ENCODE data around the gene USP43.

USP43 gene

DNA sequence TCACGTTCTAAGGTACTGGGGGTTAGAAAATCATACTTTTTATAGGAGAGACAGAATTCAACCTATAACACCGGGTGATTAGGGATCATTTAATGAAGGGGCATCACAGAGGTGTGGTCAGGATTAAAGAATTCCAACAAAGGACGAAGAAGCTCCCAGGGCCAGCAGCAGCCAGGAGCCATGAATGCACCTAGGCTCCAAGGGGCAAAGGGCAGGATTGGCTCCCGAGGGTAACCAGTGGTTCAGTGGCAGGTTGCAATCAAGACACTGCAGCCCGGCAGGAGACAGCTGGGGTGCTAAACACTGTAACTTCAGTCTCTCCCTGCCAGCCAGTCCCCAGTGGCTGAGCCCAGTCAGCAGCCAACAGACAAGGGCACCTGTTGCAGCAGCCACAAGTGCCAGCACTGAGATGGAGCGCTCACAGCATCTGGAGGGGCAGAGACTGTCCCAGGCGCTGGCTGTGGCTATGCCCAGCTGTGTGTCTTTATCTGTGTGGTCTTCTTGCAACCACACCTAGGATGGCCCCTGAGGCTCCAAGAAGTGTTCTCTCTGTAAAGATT lies 122.2 kb downstream of the USP43 start:
- in situ Hi-C loops (cut with MboI; ENCODE audit: low sequenced_read_pairs, unreplicated experiment), result no loop called here
- DNase-seq (ENCODE audit: low spot score), result no peak
- TF ChIP-seq, protein P1, sequence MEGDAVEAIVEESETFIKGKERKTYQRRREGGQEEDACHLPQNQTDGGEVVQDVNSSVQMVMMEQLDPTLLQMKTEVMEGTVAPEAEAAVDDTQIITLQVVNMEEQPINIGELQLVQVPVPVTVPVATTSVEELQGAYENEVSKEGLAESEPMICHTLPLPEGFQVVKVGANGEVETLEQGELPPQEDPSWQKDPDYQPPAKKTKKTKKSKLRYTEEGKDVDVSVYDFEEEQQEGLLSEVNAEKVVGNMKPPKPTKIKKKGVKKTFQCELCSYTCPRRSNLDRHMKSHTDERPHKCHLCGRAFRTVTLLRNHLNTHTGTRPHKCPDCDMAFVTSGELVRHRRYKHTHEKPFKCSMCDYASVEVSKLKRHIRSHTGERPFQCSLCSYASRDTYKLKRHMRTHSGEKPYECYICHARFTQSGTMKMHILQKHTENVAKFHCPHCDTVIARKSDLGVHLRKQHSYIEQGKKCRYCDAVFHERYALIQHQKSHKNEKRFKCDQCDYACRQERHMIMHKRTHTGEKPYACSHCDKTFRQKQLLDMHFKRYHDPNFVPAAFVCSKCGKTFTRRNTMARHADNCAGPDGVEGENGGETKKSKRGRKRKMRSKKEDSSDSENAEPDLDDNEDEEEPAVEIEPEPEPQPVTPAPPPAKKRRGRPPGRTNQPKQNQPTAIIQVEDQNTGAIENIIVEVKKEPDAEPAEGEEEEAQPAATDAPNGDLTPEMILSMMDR (IDR thresholded peaks at IDR 0.05; ENCODE audit: borderline replicate concordance, control extremely low read depth, extremely low read depth, insufficient read depth, missing control alignments), result no peak

DNA sequence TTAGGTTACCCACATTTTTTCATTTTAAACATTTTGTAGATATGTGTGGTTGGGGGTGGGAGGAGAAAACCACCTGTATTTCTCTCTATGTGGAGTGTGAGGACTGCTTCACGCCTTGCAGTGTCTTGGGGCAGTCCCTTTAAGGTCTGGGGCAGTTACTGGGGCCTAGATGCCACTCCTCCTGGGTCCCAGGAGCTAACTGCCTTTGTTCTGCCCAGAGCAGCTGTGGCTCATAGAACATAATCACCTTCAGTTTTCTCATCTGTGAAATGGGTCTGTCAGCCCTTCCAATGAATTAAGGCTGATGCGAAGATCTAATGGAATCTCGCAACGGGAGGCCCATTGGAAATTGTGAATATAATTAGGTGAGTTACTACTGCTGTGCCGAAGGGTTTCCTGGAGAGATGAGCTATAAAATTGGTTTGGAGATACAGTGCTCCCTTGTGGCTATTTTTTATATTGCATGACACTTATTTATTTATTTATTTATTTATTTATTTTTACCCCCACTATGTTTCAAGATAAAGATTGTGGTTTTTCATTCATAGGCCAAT lies 123.1 kb downstream of the USP43 start:
- DNase-seq (ENCODE audit: low spot score), result peak; percentile 55
- TF ChIP-seq, protein P1 (IDR thresholded peaks at IDR 0.05; ENCODE audit: borderline replicate concordance, control extremely low read depth, extremely low read depth, insufficient read depth, missing control alignments), result no peak

DNA sequence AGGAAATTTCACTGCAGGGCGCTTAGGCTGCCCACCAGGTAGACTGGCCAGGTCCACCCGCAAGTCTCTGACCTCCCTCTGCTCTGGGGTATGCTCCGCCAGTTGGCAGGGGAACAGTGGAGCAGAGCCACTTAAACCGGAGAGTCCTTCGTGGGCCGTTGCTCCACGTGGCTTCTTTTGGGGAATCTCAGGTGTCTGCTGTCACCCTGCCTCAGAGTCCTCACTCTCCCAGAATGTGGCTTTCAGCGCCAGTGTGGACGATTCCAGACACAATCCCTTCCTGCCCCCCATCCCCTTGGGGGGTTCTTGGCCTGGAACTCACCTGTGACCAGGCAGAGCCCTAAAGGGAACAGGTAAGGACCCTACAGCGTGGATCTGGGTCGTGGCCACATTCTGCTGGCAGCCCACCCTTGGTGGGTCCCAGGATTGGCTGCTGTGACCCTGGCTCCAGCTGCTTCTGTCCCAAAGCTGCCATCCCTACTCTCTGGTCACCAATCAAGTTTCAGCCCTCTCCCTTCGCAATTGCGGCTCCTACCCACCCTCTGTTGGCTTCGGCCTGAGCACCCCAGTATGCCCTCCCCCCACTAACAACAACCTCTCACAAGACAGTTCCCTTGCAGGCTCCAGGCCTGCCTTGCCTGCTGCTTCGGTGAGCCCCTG lies 123.8 kb downstream of the USP43 start:
- in situ Hi-C loops (cut with MboI; ENCODE audit: low sequenced_read_pairs, unreplicated experiment), result no loop called here

More for the DNA sequence above, 123.1 kb downstream of the USP43 start:
- in situ Hi-C loops (cut with MboI; ENCODE audit: low sequenced_read_pairs, unreplicated experiment), result no loop called here

GRCh38 chr17:9771465-9771864 lies 126.1 kb downstream of the USP43 start:
- TF ChIP-seq, protein P1 (IDR thresholded peaks at IDR 0.05; ENCODE audit: borderline replicate concordance, control extremely low read depth, extremely low read depth, insufficient read depth, missing control alignments), result no peak
- no peak for DNase-seq (ENCODE audit: low spot score)
- in situ Hi-C loops (cut with MboI; ENCODE audit: low sequenced_read_pairs, unreplicated experiment), result no loop called here

More for the DNA sequence above, 123.8 kb downstream of the USP43 start:
- TF ChIP-seq, protein P1 (IDR thresholded peaks at IDR 0.05; ENCODE audit: borderline replicate concordance, control extremely low read depth, extremely low read depth, insufficient read depth, missing control alignments), result no peak
- DNase-seq (ENCODE audit: low spot score), result no peak

DNA sequence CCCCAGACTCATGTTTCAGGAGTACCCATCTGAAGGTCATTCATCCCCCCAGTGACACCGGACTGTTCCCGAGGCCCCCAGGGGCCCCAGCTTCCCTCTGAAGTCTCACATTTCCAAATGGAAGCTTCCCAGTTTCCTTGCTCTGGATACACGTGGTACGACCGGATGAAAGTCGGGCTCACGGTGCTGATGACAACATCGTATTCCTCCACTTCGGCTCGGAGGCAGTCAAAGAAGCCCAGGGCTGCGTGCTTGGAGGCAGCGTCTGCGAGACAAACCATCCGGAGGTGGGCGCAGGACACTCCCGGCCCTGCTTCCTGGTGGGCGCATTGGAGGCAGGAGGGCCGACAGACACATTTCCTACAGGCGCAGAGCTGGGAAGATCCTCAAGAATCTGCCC lies 127.3 kb downstream of the USP43 start:
- in situ Hi-C loops (cut with MboI; ENCODE audit: low sequenced_read_pairs, unreplicated experiment), result no loop called here
- DNase-seq (ENCODE audit: low spot score), result no peak
- TF ChIP-seq, protein P1 (IDR thresholded peaks at IDR 0.05; ENCODE audit: borderline replicate concordance, control extremely low read depth, extremely low read depth, insufficient read depth, missing control alignments), result no peak

DNA sequence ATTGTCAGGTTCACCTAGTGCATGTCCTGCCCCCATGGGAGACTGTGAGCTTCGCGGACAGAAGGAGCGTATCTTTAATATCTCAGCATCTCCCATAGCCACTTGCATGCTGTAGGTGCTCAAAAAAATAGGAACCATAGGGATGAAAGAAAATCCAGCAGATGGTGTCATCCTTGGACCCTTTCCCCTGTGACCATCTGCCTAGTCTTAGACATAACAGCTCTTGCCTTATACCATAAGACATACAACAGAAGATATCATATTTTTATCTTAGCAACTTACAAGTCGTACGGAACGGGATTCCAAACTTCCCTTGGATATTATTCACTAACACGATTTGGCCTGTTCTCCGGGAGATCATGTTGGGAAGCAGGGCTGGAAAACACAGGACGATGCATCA lies 131.6 kb downstream of the USP43 start:
- no peak for DNase-seq (ENCODE audit: low spot score)
- TF ChIP-seq, protein P1 (IDR thresholded peaks at IDR 0.05; ENCODE audit: borderline replicate concordance, control extremely low read depth, extremely low read depth, insufficient read depth, missing control alignments), result no peak
- in situ Hi-C loops (cut with MboI; ENCODE audit: low sequenced_read_pairs, unreplicated experiment), result no loop called here
